ENCODE data around the gene EMSY.
"Not testable (repeated sequence)": the region's sequence is repeated elsewhere in the genome, so short reads cannot be mapped to it uniquely, and the experiment has no call there.

The EMSY gene

DNA sequence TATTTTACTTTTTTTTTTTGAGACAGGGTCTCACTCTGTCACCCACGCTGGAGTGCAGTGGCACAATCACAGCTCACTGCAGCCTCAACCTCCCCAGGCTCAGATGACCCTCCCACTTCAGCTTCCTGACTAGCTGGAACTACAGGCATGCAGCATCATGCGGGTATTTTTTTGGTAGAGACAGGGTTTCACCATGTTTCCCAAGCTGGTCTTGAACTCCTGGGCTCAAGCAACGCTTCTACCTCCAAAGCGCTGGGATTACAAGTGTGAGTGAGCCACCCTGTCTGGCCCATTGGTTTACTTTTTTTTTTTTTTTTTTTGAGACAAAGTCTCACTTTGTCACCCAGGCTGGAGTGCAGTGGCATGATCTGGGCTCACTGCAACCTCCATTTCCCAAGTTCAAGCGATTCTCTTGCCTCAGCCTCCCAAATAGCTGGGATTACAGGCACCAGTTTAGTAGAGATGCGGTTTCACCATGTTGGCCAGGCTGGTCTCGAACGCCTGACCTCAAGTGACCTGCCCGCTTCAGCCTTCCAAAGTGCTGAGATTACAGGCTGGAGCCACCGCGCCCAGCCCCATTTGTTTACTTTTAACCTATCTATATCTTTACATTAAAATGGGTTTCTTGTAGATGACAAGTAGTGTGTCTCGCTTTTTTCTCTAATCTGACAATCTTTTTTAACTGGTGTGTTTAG, 127.5 kb downstream of the EMSY start:
- not testable (repeated sequence) for DNase-seq

DNA sequence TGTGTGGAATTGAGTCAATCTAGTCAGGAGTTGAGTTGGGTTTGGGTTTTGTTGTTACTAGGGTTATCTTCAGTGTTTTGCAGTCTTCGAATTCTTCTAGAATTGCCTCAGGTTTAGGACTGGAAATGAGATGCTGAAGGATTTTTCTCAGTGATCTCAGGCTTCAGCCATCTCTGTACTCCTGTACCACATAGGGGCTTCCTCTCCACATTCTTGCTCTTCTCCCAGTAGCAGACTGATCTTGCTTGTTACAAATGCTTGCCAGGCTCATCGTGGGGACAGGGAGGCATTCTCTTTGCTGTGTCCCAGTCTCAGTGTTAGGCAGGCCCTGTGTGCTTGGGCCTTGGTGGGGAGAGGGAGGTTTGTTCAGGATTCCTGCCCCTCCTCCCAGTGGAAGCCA, 129.6 kb downstream of the EMSY start:
- DNase-seq = no peak

GRCh38 chr11:76574879-76575278, 130.1 kb downstream of the EMSY start:
- no peak for DNase-seq

DNA sequence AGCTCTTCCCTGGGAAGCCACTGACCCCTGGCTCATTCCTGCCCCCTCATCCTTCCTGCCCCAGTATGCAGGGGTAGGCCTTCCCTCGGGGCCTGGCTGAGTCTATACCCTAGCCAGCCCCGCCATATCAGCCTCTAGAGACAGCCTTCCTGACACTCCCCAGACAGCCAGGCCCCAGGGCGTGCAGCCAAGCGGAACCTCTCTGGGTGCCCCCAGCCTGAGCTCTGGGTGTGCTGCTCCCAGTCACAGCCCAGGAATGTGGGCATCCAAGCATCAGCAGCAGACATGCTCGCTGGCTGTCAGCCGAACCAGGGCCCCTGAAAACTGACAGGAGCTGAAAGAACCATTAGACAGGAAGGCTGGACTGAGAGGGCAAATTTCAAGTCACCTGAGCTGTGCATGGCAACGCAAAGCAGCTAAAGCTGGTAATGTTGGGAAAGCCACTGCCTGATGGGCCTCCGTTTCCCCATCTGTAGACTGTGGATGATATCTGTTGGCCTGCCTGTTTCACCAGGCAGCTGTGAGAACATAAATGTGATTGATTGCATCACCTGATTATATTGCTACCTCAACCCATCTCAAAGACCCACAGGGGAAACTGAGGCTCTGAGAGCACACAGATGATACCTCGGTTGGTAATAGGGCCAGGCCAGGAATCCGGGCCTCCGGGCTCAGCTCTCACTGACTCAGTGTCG, 132.6 kb downstream of the EMSY start:
- no peak for DNase-seq

DNA sequence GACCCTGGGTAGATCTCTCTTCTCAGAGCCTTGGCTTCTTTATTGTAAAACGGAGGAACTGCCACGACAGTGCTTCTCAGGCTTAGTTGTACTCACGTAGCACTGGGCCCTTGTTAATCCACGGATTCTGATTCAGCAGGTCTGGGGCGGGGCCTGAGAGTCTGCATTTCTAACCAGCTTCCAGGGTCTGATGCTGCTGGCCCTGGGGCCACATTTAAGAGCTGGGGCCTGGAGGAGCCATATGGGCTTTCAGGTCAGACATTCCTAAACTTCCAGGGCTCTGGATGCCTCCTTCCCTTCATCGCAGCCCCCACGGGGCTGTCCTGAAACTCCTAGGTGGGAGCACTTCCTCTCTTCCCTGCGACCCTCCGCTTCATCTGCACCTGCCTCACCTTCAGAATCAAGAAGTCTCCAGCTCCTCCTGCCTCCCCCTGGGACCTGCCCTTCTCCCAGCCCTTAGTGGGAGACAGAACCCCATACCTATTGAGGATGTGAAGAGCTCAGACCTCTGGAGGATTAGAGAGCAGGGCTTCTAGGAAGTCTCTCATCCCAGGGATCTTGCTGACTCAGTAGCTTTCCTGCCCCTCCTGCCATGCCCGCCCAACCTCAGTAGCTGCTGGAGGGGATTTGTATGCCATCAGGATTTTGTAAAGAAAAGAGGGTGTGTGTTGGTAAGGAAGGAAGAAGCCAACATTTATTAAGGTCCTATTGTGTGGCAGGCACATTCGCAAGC, 133.3 kb downstream of the EMSY start:
- no peak for DNase-seq

- DNase-seq = no peak
Measured at GRCh38 chr11:76578654-76579055, 133.8 kb downstream of the EMSY start.

GRCh38 chr11:76579056-76579751, 134.4 kb downstream of the EMSY start:
- DNase-seq = no peak

- DNase-seq = no peak
Measured at GRCh38 chr11:76579752-76580151, 134.9 kb downstream of the EMSY start.

- DNase-seq = not testable (repeated sequence)
Measured at GRCh38 chr11:76582471-76582870, 137.7 kb downstream of the EMSY start.

GRCh38 chr11:76587820-76588454, 143.1 kb downstream of the EMSY start:
- DNase-seq = no peak

- no peak for DNase-seq
Measured at GRCh38 chr11:76588455-76589325, 143.9 kb downstream of the EMSY start.

GRCh38 chr11:76589477-76589876, 144.7 kb downstream of the EMSY start:
- no peak for DNase-seq

DNA sequence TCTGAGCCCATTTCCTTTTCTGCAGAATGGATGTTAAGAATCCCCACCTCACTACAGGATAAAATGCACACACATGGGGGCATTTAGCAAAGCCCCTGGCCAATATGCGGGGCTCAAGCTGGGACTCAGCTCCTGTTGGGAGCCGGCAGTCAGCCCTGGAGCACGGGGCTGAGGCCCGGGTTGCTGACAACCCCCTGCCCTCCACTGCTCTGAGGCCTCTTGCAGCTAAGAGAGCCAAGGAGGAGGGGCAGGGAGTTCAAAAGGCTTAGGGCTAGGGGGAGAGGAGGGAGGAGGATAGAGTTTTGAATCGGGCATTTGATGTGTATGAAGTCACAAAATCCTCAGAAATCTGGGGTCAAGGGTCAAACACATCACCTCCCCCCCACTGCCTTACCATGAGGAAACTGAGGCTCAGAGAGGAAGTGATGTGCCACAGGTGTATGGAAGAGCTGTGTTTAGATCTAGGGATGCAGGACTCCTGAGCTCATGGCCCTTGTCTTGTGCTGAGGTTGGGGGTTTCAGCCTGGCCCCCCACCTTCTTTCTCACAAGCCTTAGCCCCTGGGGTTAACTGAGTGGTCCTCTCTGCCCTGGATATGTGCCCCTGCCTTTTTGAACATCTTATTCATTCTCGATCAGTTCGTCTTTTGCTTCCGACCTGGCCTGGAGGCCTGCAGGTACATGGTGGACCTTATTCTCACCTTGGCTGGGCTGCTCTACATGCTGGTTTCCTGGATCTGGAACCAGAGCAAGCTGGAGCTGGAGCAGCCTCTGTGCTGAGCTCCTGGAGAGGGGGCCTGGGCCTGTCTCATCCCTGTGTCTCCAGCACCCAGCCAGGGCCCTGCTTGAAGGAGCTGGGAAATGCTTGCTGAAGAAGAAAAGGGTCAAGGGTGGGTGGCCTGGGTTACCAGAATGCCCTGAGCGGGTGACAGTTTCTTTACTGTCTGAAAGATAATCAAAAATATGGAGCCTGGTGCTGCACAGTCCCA, 145.4 kb downstream of the EMSY start:
- DNase-seq = no peak

DNA sequence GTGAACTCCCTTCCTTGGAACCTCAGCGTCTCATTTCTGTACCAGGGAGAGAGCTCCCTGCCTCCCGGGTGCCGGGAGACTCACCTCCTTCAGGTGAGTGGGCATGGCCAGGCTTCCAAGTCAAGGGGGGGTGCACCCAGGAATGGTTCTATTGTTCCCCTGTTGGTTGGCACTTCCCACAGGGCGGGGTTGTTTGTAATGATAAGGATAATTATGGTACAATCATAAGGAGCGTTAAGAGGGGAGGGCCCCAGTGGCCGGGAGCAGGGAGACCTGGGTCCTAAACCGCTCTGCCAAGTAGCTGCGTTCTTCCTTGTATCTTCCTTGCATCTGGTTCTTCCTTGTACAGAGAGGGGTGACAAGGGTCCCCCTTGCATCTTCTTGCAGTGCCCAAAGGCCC, 146.6 kb downstream of the EMSY start:
- DNase-seq = no peak

- DNase-seq = no peak
Measured at GRCh38 chr11:76592025-76592914, 147.5 kb downstream of the EMSY start.

GRCh38 chr11:76592961-76593360, 148.1 kb downstream of the EMSY start:
- no peak for DNase-seq

GRCh38 chr11:76595091-76595490, 150.3 kb downstream of the EMSY start:
- DNase-seq = not testable (repeated sequence)

- no peak for DNase-seq
Measured at GRCh38 chr11:76596652-76597051, 151.8 kb downstream of the EMSY start.
